Uterus (tissue), 2 donors: ENCODE measurements around the gene GPAM.

Experiments
- CTCF ChIP-seq, 4 experiments: fragments of 200-600 bp in 2 of 4; fragments of 450-650 bp in 2 of 4; sonication (generic) in 2 of 4; IDR thresholded peaks; one replicate each; pipeline ENCODE4 v1.5.1; 2016 to 2019; ENCODE audit warnings: antibody characterized with exemption in 4 of 4, mild to moderate bottlenecking in 2 of 4, moderate library complexity in 1 of 4
- POLR2A ChIP-seq, 2 donors: fragments of 450-650 bp; IDR thresholded peaks; one replicate each; pipeline ENCODE4 v1.6.1; 2016; ENCODE audit warnings: antibody characterized with exemption in 2 of 2, mild to moderate bottlenecking in 1 of 2, moderate library complexity in 1 of 2

DNA sequence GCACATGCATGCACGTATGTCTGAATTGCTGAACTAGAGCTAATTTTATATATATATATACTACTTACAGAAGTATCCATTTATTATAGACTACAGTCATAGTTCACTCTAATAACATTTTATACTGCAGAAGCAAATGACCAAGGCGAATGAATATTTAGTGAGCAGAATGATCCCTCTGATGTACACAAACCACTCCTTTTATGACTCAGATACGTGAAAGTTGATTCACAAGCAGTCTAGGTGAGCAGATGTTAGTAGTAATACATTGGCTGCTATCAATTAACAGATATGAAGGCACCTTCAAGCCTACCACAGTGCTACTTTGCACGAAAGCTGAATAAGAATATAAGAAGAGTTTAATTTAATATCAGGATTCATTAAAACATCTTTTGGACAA, 10.4 kb downstream of the GPAM start:
- TF ChIP-seq CTCF (IDR thresholded peaks at IDR 0.05) (no peak), POLR2A (IDR thresholded peaks at IDR 0.05) (no peak)
